GM18867 (cell line): Measurements from ENCODE around the gene GPT2.

Experiments
- ATAC-seq: cut with Tn5 transposase; IDR thresholded peaks from one replicate; pipeline ENCODE4 v1.9.1; 2021; ENCODE audit warnings: mild to moderate bottlenecking, moderate library complexity; ENCODE audit not compliant: unreplicated experiment

GPT2 gene, protein sequence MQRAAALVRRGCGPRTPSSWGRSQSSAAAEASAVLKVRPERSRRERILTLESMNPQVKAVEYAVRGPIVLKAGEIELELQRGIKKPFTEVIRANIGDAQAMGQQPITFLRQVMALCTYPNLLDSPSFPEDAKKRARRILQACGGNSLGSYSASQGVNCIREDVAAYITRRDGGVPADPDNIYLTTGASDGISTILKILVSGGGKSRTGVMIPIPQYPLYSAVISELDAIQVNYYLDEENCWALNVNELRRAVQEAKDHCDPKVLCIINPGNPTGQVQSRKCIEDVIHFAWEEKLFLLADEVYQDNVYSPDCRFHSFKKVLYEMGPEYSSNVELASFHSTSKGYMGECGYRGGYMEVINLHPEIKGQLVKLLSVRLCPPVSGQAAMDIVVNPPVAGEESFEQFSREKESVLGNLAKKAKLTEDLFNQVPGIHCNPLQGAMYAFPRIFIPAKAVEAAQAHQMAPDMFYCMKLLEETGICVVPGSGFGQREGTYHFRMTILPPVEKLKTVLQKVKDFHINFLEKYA

DNA sequence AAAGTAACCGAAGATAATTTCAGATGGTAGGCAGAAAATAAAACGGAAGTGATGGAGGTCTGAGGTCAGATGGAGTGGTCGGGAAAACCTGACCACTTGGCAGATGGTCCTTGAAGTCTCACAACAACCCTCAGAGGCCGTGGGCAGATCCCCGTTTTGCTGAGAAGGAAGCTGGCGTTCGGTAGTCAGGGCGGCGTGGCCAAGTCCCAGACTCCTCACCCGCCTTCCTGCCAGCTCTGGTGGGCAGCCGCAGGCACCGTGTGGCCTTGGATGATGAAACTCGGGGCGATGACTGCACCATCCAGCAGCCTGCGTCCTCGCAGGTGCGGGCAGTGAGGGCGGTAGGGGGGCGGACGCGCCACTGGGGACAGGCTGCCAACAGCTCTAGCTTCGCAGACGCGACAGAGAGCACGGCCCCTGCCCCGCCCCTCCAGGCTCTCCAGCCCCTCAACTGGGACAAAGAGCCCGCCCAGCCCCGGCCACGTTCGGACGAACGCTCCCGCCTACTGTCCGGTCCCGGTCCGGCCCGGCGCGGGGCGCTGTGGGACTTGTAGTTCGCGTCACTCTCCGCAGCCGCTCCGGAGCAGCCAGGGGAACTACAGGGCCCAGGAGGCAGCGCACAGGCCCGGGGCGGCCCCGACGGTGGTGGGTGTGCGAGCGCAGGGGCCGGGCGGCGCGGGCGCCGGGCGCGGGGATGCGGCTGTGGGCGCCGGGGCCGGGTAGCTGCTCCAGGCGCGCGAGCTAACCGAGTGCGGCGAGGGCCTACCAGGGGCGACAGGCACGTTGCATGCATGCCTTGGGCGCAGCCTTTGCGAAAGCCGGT, at the start of gene GPT2:
GPT2 (plus strand) TSS at position 673 of the 823 bp plus-strand sequence. CDS start 354 bp downstream, outside the sequence.
- ATAC-seq = peak; percentile 97

DNA sequence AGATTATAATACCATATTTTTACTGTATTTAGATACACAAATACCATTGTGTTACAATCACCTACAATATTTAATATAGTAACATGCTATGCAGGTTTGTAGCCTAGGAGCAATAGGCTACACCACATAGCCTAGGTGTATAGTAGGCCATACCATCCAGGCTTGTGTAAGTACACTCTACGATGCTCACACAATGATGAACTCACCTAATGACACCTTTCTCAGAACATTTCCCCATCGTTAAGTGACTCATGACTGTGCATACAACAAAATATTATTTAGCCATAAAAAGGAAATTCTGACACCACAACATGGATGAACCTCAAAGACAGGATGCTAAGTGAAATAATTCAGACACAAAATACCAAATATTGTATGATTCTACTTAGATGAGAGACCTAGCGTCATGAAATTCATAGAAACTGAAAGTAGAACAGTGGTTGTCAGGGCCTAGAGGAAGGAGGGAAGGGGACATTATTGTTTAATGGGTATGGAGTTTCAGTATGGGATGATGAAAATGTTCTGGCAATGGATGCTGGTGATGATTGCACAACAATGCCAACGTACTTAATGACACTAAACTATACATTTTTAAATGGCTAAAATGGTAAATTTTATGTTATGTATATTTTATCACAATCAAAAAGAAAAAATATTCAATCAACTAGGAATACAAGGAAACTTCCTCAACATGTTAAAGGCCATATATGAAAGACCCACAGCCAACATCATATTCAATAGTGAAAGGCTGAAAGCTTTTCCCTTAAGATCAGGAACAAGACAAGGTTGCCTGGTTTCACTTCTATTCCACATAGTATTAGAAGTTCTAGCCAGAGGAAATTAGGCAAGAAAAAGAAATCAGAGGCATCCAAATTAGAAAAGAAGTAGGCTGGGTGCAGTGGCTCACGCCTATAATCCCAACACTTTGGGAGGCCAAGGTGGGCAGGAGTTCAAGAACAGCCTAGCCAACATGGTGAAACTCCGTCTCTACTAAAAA, 47.3 kb upstream of the GPT2 start:
- ATAC-seq = no peak

DNA sequence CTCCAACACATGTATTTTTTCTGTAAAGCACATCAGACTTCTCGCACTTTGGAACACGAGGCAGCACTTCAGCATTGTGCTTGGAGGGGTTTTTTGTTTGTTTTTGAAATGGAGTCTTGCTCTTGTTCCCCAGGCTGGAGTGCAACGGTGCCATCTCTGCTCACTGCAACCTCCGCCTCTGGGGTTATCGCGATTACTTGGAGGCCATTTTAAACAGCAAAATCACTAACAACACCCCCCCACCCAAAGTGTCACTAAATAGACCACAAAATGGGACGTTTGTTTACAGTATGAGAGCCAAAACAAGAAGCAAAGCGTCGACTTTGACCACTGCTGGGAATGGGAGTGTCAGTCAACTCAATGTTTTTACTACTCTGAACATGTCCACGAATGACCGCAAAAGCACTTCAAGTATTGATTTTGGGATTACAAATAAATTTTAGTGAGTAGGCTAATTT, 44.1 kb upstream of the GPT2 start:
- no peak for ATAC-seq

DNA sequence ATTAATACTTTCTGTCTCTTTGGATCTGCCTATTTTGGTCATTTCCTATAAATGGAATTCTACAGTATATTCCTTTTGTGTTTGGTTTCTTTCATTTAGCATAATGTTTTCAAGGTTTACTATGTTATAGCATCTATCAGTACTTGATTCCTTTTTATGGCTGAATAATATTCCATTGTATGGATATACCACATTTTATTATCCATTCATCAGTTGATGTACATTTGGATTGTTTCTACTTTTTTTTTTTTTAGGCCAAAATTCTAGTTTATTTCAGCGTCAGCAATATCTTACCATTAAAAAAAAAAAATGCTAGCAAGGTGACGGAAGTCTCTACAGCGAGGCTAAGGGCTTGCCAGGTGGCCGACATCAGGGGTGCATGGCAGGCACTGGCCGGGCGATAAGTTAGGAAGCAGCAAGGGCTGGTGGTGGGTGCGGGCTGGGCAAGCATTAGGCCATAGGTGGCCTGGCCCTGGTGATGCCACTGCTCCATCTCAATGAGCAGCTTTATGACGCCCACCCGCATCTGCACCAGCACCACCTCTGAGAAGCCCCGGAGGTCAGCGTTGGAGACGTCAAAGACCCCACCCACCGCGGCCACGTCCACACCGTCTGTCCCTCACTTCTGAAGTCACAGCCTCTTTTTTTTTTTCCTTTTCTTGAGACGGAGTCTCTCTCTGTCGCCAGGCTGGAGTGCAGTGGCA, 41.8 kb upstream of the GPT2 start:
- ATAC-seq = no peak

DNA sequence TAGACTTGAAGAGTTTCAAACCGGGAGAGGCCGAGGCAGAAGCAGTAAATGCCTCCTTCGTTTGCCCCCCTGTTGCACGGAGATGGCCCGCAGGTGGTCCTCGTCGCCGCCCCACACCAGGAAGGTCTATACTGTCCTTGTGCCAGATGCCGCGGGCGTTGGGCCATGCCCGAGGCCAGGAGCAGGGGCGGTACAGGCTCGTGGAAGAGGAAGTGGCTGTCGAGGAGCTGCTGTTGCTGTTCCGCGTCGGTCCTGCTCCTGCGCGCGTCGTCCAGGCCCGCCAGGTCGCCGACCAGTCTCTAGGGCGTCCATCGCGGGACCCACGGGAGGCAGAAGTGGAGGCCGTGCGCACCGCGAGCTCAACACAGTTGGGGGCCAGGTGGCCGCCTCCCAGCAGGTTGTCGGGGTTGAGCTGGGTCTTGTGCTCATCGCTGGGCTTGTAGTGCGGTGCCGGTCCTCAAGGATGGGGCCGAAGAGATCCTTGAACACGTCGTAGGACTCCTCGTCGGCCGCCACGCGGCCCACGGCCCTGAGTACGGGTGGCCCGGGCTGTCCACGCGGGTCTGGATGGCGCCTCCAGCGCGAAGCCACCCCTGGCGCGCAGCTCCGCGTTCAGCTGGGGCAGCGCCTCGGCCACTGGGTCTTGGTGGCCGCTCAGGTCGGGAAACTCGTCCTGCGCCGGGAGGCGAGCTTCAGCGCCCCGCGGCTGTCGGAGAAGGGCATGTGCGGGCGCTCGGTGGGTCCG, 40.1 kb upstream of the GPT2 start:
- no peak for ATAC-seq

DNA sequence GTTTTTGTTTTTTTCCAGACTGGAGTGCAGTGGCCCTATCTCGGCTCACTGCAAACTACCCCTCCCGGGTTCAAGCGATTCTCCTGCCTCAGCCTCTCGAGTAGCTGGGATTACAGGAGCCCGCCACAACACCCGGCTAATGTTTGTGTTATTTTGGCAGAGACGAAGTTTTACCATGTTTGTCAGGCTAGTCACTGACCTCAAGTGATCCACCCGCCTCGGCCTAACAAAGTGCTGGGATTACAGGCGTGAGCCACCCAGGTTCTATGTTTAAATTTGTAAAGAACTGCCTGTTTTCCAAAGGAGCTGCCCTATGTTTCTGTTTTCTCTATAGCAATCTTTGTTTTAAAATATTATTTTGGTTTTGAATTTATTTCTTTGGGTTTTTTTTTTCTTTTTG, 39.4 kb upstream of the GPT2 start:
- ATAC-seq = no peak

DNA sequence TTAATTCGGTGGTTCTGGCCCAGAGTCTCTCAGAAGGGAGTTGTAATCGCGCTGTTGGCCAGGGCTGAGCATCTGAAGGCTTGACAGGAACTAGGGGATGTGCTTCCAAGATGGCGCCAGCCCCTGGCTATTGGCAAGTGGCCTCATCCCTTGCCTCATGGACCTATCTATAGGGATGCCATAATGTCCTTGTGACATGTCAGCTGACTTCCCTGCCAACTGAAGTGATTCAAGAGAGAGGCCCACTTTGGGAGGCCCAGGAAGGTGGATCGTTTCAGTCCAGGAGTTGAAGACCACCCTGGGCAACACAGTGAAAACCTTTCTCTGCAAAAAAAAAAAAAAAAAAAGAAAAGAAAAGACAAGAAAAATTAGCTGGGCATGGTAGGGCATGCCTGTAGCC, 38.2 kb upstream of the GPT2 start:
- ATAC-seq = no peak

DNA sequence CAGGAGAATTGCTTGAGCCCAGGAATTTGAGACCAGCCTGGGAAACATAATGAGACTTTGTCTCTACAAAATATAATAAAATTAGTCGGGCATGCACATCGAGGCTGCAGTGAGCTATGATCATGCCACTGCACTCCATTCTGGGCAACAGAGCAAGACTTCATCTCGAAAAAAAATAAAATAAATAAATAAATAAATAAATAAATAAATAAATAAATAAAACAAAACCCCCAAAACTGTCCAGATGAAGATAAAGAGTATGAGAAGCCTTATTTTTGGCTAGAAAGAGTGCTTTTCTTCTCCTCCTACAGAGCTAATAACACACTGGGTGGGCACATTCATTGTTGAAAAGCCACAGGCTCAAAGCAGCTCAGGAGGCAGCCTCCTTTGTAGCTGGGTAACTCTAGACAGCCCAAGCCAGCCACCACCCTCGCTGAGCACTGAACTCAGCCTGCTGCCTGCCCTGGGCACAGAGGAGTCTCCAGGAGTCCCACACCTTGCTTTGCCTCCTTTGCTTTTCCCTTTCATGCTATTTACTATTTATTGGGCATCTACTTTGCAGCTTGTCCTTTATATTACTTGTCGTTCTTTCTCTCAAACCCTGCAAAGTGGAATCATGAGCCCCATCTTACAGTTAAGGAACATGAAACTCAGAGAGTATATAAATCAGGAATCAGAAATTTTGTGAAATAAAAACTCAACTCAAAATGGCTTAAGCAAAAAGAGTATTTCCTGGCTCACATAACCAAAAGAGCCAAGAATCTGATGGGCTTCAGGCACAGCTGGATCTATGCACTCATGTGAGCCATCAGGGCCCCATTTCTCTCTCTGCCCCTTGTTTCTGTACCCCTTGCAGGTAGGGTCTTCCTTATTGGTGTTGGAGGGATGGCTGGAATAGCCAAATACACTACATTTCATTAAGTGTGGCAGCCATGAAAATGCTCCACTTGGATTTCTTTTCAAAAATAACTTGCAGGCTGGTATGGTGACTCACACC, 35.1 kb upstream of the GPT2 start:
- ATAC-seq = no peak

DNA sequence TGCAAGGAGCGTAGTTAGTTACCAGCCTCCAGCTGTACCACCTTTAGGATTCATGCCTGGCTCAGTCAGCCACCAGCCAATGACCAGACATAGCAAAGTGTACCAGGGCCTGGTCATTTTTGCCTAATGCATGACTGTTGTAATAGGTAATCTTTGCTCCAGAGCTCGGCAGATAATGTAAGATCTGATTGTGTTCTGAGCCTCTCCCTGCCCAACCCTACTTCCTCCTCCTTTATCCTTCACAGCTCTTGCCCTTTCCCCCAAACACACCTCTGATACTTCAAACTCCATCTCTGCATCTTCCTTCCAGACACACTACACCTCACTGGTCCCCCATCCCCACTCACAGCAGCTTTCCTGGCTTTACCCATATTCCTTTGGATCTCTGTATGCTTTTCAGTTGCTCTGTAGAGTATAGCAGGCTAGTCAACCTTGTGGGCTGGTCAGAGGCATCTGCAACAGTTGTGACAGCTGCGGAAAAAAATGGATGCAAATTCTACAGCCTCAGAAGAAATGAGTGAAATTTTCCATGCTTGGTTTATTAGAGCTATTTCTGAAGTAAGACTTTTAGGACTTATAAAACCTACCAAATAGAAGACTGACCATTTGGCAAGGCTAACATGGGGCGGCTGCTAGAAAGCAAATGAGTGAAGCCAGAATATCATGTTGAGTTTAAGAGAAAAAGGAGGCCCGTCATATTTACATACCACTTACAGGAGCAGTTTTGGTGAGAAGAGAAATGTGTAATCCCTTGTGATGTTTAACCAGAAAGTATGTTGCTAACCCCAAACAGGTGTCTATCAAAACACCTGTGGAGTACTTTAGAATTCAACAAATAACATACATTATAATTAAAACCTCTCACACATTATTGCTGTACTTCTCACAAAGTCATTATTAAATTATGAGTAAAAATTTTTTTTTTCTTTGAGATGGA, 33.3 kb upstream of the GPT2 start:
- peak; percentile 64 for ATAC-seq

DNA sequence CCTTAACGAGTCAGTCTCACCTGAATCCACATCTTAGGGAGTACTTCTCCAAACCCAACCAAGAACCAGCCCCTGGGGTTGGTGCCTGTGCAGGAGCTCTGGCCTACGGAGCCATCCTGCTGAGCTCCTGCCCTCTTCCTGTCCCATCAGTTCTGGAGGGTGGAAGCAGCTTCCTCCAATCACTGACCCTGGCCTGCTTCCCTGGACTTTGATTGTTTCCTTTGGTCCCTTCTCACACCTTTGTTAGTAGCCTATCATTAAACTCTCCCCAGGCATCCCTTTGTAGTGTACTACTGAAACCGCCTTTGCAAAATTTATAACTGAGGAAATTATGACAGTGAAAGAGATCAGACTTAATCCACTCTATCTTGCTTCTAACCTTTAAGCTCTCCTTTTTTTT, 32.0 kb upstream of the GPT2 start:
- ATAC-seq = no peak

DNA sequence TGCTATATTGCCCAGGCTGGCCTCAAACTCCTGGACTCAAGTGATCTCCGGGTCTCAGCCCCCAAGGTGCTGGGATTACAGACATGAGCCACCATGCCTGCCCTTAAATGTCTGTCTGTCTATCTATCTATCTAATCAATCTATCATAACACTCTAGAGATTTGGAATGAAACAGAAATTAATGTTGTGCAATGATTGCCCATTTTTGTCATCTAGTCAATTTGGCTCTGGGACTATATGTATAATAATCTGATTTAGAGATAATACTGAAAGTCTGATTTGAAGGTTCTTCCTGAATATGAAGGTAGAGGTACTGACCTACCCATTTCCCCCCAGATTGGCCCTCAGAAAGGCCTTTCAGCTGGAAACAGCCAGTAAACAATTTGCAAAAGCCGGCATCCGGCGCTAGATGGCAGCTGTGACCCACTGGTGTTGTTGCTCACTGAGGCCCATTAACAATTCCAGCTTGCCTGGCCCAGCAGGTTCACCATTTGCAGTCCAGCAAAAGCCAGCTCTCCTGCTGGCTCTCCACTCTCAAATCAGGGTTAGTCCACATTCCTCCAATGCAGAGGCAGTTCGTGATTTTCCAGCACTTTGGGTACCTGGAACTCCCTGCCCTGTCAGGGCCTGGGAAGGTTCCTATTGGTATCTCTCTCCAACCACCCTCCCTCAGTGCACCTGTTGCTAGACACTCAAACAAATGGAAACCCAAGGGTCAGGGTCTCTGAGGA, 30.3 kb upstream of the GPT2 start:
- ATAC-seq = peak; percentile 63

DNA sequence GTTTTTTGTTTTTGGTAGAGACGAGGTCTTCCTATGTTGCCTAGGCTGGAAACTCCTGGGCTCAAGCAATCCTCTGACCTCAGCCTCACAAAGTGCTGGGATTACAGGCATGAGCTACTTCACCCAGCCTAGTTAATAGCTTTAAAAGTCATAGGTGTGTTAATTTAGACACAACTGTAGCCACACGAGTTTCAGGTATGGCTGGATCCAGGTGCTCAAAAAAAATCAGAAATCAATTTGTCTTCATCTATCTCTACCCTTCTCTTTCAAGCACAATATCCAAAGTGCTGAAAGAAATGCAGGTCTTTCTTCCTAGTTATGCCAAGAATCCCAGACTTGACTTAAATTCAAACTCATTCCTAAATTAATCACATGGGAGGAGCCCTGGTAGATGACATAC, 29.3 kb upstream of the GPT2 start:
- no peak for ATAC-seq

DNA sequence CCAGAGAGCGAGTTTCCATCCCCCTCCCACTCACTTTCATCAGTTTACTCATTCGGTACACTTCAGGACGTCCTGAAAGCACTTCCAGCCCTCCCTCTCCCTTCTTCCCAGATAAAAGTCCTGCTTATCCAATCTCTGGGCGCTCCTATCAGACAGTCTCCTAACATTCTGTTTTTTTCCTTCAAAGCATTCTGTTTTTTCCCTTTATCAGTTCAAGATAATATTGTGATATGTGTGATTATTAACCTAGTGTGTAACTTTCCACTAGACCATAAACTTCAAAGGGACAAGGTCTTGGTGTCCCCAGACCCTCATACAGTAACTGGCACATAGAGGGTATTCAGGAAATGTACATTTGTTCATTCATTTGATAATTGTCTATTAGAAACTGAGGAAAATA, 28.8 kb upstream of the GPT2 start:
- ATAC-seq = no peak

DNA sequence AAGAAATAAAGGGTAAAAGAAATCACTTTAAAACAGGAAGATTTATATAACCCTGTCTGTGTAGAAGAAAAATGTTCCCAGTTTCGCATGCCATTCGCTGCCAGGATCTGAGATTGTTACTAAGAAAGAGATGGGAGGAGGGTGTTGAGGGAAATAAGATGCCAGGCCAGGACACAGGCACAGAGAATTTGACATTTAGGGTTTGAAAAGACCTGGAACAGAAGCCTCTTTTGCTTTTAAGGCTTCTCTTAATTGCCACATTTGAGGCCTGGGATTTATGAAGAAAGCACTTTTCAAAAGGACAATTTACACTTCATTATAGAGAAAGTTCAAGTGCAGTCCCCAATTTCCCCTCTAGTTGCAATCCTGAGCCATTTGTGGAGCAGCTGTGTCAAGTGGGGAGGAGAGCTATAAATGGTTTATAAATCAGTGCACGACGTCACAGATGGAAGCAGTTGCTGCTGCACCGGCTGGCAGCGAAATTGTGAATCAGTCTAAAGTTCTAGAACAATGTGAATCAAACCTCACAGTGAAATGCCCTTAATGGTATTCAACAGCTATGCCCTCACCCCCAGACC, 26.7 kb upstream of the GPT2 start:
- no peak for ATAC-seq

DNA sequence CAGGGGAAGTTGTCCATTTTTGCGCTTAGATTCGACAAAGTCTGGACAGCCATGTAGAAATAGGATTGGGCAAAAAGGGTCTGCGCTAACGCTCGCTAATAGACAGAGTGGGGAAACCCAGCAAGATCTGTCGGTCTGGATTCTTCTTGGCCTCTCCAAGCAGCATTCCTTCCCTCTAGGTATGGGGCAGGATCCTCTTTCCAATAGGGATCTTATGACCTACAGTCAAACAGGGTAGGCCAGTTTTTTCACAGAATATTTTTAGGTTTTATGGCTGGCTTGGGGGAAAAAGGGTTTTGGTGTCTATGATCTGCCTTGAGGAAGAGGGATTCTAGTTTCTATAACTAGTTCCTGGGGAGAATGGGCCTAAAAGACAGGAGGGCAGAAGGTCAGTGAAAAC, 26.0 kb upstream of the GPT2 start:
- no peak for ATAC-seq

DNA sequence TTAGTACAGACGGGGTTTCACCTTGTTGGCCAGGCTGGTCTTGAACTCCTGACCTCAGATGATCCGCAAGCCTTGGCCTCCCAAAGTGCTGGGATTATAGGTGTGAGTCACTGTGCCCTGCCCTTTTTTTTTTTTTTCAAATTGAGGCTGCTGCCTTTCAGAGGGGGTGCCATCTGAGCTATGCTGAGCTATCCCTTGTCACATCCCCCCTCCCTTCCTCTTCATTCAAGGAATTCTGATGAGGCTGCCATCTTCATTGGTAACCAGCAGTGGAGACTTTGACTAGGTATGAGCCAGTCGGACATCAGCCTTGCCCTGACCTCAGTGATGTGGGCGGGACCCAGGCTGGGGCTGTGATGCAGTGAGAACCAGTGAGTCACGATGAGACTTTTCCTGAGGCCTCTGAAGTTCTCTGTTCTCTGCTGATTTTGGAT, 24.4 kb upstream of the GPT2 start:
- no peak for ATAC-seq
